ENCODE measurements around the gene OR51T1.
"Not testable (repeated sequence)": the region's sequence is repeated elsewhere in the genome, so short reads cannot be mapped to it uniquely, and the experiment has no call there.

OR51T1 gene, protein sequence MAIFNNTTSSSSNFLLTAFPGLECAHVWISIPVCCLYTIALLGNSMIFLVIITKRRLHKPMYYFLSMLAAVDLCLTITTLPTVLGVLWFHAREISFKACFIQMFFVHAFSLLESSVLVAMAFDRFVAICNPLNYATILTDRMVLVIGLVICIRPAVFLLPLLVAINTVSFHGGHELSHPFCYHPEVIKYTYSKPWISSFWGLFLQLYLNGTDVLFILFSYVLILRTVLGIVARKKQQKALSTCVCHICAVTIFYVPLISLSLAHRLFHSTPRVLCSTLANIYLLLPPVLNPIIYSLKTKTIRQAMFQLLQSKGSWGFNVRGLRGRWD
- 0 reads per million in 4 donors for total RNA-seq

DNA sequence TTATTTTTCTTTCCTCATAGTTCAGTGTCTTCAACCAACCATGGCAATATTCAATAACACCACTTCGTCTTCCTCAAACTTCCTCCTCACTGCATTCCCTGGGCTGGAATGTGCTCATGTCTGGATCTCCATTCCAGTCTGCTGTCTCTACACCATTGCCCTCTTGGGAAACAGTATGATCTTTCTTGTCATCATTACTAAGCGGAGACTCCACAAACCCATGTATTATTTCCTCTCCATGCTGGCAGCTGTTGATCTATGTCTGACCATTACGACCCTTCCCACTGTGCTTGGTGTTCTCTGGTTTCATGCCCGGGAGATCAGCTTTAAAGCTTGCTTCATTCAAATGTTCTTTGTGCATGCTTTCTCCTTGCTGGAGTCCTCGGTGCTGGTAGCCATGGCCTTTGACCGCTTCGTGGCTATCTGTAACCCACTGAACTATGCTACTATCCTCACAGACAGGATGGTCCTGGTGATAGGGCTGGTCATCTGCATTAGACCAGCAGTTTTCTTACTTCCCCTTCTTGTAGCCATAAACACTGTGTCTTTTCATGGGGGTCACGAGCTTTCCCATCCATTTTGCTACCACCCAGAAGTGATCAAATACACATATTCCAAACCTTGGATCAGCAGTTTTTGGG is at the start of gene OR51T1:
Gene OR51T1 (plus strand): TSS at position 41 of the 641 bp plus-strand sequence. CDS start 0 bp downstream, at position 41.
- DNase-seq: no peak

GRCh38 chr11:4839851-4840549 is 41.7 kb upstream of the OR51T1 start:
- DNase-seq: no peak

DNA sequence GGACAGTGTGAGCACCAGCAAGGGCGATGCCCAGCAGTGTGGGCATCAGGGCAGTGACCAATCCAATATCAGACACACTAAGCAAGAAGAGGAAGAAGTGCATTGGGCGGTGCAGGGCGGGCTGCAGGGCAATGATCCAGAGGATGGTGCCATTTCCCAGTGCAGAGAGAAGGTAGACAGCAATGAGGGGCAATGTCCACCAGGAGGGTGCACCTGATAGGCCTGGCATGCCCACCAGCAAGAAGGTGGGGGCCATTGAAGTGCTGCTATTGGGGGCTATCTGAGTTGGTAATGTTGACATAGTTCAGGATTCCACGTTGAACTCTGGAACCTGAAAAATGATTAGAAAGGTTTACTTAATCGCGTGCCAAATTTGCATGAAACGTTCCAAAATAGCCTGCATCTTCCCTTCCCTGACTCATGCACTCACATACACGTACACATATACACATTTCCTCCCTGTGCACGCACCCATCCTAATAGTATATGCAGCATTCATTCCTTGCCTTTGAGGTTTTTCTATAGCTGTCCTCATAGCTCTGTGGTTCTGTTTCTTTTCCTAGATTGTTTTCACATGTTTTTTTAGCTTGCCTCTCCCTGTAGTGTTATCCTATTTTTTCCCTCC is 32.7 kb upstream of the OR51T1 start, which contains the start of gene OR51S1:
Gene OR51S1 (minus strand): TSS at position 301 of the 625 bp plus-strand sequence. CDS start 0 bp downstream, at position 301.
- no peak for DNase-seq

GRCh38 chr11:4851033-4851432 is 30.7 kb upstream of the OR51T1 start:
- DNase-seq: no peak

DNA sequence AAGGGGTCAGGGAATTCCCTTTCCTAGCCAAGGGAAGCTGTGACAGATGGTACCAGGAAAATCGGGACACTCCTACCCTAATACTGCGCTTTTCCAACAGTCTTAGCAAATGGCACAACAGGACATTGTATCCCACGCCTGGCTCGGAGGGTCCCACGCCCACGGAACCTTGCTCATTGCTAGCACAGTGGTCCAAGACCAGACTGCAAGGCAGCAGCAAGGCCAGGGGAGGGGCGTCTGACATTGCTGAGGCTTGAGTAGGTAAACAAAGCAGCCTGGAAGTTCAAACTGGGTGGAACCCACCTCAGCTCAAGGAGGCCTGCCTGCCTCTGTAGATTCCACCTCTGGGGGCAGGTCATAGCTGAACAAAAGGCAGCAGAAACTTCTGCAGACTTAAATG is 27.4 kb upstream of the OR51T1 start:
- not testable (repeated sequence) for DNase-seq

- DNase-seq: no peak
These were observed 19.1 kb upstream of the OR51T1 start for GRCh38 chr11:4862447-4863236.

GRCh38 chr11:4863876-4864275 is 17.8 kb upstream of the OR51T1 start:
- DNase-seq: no peak

DNA sequence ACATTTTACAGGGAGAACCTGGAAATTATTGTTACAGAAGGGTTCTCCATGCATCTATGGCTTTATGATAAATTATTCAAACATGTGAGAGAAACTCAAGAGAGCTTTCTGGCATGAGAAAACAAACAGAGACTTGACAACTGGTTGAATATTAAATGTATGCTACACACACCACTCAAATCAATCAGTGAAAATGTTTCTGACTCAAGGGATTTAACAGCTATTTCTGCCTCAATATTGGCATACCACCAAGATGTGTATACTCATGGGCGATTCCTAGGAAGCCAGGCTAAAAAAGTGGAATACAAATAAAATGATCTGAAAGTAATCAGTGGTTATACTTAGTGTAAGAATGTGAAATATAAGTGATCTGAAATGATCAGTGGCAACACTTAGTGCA is 15.8 kb upstream of the OR51T1 start:
- no peak for DNase-seq

- DNase-seq: no peak
These were observed 512 bp upstream of the OR51T1 start for GRCh38 chr11:4881188-4881587.

DNA sequence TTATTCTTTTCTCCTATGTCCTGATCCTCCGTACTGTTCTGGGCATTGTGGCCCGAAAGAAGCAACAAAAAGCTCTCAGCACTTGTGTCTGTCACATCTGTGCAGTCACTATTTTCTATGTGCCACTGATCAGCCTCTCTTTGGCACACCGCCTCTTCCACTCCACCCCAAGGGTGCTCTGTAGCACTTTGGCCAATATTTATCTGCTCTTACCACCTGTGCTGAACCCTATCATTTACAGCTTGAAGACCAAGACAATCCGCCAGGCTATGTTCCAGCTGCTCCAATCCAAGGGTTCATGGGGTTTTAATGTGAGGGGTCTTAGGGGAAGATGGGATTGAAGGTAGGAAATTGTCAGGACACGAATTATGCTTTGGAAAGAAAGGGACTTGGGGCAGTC is 843 bp downstream of the OR51T1 start:
- DNase-seq: no peak

DNA sequence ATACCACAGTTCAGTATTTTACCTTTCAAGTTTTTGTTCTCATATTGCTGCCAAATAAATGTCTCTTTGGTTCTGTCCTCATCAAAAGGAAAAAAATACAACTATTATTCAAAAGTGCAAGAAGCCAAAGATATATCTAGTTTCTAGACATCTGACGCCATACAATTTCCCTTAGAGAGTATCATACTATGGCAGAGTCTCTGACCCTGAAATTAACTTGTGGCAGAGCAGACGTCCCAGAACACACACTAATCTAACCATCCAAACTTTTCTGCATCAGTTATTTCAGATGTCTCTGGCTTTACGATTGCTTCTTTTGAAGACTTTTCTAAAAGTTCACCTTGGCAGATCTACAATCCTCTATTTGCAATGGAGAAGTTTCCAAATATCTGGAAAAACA is 2.7 kb downstream of the OR51T1 start:
- DNase-seq: no peak

- DNase-seq: no peak
These were observed 4.5 kb downstream of the OR51T1 start for GRCh38 chr11:4886186-4886585.

- DNase-seq: no peak
These were observed 5.9 kb downstream of the OR51T1 start for GRCh38 chr11:4887591-4887990.

DNA sequence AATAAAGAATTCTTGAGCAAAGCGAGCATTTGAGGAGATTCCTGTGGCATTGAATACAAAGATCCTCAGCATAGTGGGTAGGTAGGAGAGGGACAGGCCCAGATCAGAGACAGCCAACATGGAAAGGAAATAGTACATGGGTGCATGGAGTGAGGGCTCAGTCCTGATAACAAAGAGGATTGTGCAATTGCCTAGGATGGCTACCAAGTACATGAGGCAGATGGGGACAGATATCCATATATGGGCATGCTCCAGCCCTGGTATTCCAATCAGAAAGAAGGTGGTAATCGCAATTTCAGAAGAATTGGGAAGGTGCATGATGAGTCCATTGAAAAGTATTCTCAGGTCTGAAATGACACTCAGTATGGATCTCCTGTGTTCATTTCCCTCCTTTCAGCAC is 8.6 kb downstream of the OR51T1 start:
- DNase-seq: no peak

DNA sequence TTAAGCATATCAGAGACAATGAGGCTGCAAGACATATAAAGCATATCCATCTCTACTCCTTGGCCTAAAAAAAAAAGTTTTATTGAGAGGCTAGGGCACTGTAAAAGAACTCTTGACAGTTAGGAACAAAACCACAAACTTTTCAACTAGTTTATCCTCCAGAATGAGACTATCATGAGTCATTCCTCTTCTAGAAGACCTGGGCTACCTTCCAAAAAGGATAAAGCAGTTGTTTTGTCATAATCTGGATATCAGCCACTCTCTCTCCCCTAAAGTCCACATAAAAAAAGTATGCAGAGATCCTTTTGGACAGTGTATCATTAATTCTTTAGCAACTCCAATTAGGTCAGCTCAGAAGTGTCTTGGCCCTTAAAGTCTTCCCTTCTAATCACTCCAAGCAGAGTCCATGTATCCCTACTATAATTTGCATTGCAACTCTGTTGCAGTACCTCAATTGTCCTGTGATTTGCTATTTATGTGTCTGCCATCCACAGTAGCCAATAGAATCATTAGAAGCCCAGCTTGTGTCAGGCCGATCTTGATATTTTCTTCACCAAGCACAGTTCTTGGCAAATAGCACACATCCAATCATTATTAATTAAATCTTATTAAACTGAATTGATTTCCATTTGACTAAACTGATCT is 10.4 kb downstream of the OR51T1 start:
- no peak for DNase-seq

- no peak for DNase-seq
These were observed 21.8 kb downstream of the OR51T1 start, which contains the start of gene OR51A7 for GRCh38 chr11:4903484-4903883. OR51A7 (plus strand) TSS chr11:4903783; CDS start chr11:4907370, 3,587 bp downstream.

GRCh38 chr11:4916581-4916980 is 34.9 kb downstream of the OR51T1 start:
- no peak for DNase-seq

GRCh38 chr11:4919250-4919649 is 37.5 kb downstream of the OR51T1 start, which contains the start of gene OR51G2:
OR51G2 (minus strand) TSS chr11:4919350; CDS start chr11:4915663, 3,687 bp downstream.
- no peak for DNase-seq

- no peak for DNase-seq
These were observed 40.1 kb downstream of the OR51T1 start for GRCh38 chr11:4921796-4922195.

DNA sequence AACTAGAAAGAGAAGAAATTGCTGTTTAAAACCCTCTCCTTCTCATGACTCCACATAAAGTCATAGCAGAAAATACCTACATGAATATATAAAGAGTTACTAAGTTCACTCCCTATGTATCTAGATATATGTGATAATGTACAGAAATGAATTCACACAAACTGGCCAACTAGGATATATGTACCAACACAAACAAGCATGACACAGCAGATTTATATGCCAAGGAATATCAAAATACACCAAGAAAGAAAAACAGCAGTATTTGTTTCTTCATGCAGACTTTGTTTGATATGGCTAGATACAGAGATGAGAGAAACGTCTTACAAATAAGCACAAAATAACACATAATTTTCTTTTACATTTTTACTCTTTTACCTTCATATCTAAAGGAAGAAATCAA is 40.6 kb downstream of the OR51T1 start:
- no peak for DNase-seq

GRCh38 chr11:4924239-4924638 is 42.5 kb downstream of the OR51T1 start, which contains the start of gene OR51G1:
OR51G1 (minus strand) TSS chr11:4924339; CDS start chr11:4924339, 0 bp downstream.
- DNase-seq: no peak

Data from T-helper 1 cell (primary cell).